Effector memory CD4-positive, alpha-beta T cell (primary cell): Measurements from ENCODE around the gene PLBD2.

Experiments
- DNase-seq, 3 donors: peaks; one replicate each; pipeline ENCODE4 v3.0.0-alpha.2; 2020
- H3K27ac ChIP-seq: 2 replicates; pipeline ENCODE4 v1.7.0; 2013; ENCODE audit warnings: mild to moderate bottlenecking, low read length, moderate library complexity; ENCODE audit not compliant: insufficient read depth, poor library complexity, severe bottlenecking
- H3K27me3 ChIP-seq: replicated peaks from 2 replicates; pipeline ENCODE4 v1.7.0; 2013; ENCODE audit warnings: mild to moderate bottlenecking, low read length; ENCODE audit not compliant: insufficient read depth, control insufficient read depth, poor library complexity, severe bottlenecking
- H3K36me3 ChIP-seq: 2 replicates; pipeline ENCODE4 v1.7.0; 2013; ENCODE audit warnings: mild to moderate bottlenecking, low read length, moderate library complexity; ENCODE audit not compliant: control insufficient read depth, insufficient read depth
- H3K4me1 ChIP-seq: 2 replicates; pipeline ENCODE4 v1.7.0; 2013; ENCODE audit warnings: low read length, mild to moderate bottlenecking; ENCODE audit not compliant: control insufficient read depth, insufficient read depth, poor library complexity, severe bottlenecking
- H3K4me3 ChIP-seq: 2 replicates; pipeline ENCODE4 v1.7.0; 2013; ENCODE audit warnings: low read length, low read depth, mild to moderate bottlenecking; ENCODE audit not compliant: insufficient read depth, poor library complexity, severe bottlenecking
- H3K9me3 ChIP-seq: 2 replicates; pipeline ENCODE4 v1.7.0; 2013; ENCODE audit warnings: mild to moderate bottlenecking, low read length, moderate library complexity; ENCODE audit not compliant: control insufficient read depth

PLBD2 gene

DNA sequence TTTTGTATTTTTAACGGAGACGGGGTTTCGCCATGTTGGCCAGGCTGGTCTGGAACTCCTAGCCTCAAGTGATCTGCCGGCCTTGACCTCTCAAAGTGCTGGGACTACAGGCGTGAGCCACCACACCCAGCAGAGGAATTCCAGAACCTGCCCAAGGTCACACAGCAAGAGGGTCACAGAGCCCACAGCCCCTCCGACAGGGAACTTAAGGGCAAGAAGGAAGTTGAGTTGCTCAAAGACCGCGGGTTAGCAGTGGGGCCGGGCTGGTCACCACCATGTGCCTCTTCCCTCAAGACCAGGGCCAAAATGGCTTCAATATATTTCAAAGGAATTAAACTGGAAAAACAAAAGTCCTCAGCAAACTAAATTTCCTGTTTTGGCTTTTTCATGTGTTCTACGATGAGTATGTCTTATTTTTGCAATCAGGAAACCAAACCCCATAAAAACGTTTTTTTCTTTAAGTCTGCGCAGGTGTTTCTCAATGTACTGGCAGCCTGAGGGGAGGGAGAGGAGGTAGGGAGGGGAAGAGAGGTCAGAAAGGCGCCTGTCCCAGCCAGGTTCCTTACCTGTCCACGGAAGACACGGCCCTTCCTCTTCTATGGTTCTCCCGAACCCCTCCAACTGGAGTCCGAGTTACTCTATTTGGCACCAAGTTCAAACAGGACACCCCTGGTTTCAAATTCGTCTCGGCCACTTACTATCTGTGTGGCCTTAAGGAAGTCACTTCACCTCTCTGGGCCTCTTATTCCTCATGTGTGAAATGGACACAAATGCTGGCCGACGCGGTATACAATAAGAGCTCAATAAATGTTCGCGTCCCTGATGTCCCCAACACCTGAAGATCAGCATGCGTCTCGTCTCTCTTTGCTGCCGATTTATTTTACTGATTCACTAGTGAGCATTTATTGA lies 24.3 kb upstream of the PLBD2 start:
- H3K27ac ChIP-seq = peak overlapping the region; percentile 53

DNA sequence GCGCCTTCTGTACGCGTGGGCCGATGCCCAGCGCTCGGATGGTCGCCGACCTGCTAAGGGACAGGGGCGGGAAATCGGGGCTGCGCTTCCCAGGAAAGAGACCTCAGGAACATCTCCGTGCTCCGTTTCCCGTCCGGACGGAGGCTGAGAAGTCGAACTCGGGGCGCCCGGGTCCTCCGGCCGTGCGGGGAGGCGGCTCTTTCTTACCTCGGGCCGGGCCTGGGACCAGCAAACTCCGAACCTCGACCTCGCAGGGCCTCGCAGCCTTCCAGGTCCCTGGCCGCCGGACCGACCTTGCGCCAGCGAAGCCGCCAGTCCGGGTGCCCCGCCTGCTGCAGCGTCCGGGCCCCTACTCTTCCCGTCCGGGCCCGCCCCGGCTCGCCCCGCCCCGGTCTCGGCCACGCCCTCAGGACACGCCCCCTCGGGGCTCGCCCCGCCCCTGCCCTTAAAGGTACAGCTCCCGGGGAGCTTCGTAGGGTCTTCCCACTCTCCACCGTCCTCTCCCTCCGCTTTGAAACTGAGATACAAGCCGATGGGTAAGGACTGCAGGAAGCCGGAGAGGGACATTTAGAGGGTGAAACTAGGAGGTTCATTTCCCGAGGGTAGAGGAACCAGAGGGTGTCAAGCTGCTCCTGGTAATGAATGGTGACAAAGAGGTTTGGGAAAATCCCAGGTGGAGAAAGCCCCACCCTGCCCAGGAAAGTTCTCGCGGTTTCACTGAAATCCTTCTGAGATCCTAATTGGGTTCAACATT lies 23.4 kb upstream of the PLBD2 start, which contains the start of gene SLC8B1:
Gene SLC8B1, minus strand, starts transcription at position 324 of the 754 bp plus-strand sequence. CDS start 2,231 bp downstream, outside the sequence.
- H3K9me3 ChIP-seq = no peaks in the 10 kb centered on the region
- no peaks in the 10 kb centered on the region for H3K27me3 ChIP-seq
- DNase-seq = peak; percentile 74 to 79 (median 77)
- peaks cover 8% of the 10 kb centered on the region for H3K4me1 ChIP-seq
- H3K27ac ChIP-seq = peak within 1 kb of the TSS; percentile 53
- peaks cover 12% of the 10 kb centered on the region for H3K36me3 ChIP-seq
- peak within 1 kb of the TSS; percentile 88 for H3K4me3 ChIP-seq

More for the DNA sequence above, 24.3 kb upstream of the PLBD2 start:
- Histone ChIP-seq H3K4me1 (peaks cover 11% of the 10 kb centered on the region), H3K4me3 (peak overlapping the region; percentile 88), H3K9me3 (no peaks in the 10 kb centered on the region), H3K36me3 (peaks cover 19% of the 10 kb centered on the region), H3K27me3 (no peaks in the 10 kb centered on the region)
- no peak for DNase-seq

DNA sequence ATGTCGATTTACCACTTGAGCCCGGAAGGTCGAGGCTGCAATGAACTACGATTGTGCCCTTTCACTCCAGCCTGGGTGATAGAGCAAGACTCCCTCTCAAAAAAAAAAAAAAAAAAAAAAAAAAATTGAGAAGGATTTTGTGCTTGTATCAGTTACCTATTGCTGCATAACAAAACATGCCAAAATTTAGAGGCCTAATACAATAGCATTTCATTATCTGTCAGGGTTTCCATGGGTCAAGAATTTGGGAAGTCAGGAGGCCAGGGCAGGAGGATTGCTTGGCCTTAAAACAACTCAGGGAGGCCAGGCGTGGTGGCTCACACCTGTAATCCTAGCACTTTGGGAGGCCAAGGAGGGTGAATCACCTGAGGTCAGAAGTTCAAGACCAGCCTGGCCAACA lies 18.8 kb upstream of the PLBD2 start:
- H3K4me1 ChIP-seq = no peaks in the 10 kb centered on the region
- no peak overlapping the region for H3K4me3 ChIP-seq
- DNase-seq = no peak
- H3K9me3 ChIP-seq = no peaks in the 10 kb centered on the region
- H3K27me3 ChIP-seq = no peaks in the 10 kb centered on the region
- no peak overlapping the region for H3K27ac ChIP-seq
- H3K36me3 ChIP-seq = no peaks in the 10 kb centered on the region

DNA sequence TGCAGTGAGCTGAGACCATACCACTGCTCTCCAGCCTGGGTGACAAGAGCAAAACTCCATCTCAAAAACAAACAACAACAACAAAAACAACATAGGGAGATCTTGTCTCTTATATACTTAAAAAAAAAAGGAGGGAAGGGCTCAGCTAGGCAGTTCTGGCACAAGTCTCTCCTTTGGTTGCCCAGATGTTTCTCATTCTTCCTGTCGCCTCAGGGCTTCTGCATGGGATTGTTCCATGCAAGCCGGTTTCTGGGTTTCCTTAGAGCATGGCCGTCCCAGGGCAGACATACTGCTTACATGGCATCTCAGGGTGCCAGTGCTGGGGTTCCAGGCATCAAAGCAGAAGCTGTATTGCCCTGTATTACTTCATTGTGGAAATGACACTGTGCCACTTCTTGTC lies 18.3 kb upstream of the PLBD2 start:
- H3K9me3 ChIP-seq = no peaks in the 10 kb centered on the region
- H3K4me3 ChIP-seq = no peak overlapping the region
- no peaks in the 10 kb centered on the region for H3K4me1 ChIP-seq
- H3K27me3 ChIP-seq = no peaks in the 10 kb centered on the region
- H3K36me3 ChIP-seq = no peaks in the 10 kb centered on the region
- no peak overlapping the region for H3K27ac ChIP-seq
- no peak for DNase-seq

DNA sequence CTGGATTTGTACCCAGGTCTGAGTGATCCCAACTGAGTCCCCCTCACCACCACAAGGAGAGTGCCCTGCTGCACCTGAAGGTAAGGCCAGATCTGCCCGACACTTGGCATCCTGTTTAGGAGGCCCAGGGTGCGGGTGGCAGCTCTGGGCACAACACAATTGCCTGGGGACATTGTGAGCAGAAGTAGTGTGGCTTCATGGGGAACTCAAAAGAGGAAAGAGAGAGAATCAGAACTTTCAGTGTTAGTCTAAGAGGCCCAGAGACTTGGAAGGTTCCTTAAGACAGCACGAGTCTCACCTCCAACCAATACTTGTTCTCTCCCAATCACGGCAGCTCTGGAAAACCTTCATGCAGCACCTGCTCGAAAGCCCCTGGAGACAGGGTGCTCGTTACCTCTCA lies 16.9 kb upstream of the PLBD2 start:
- no peaks in the 10 kb centered on the region for H3K36me3 ChIP-seq
- H3K27ac ChIP-seq = no peak overlapping the region
- H3K4me1 ChIP-seq = no peaks in the 10 kb centered on the region
- no peak overlapping the region for H3K4me3 ChIP-seq
- DNase-seq = no peak
- H3K9me3 ChIP-seq = no peaks in the 10 kb centered on the region
- no peaks in the 10 kb centered on the region for H3K27me3 ChIP-seq

DNA sequence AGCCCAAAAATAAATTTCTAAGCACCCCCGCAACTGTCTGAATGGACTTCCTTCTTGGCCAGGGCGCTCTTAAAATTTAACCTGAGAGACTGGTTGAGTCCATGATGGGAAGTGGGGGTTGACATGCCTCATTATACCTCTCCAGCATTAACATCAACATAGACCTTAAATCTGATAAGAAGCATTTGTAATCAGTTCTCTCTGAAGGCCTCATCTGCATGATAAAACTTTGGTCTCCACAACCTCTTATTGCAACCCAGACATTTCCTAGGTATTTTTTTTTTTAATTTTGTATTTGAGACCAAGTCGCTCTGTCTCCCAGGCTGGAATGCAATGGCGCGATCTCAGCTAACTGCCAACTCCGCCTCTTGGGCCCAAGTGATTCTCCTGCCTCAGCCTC lies 13.1 kb upstream of the PLBD2 start:
- Histone ChIP-seq H3K36me3 (no peaks in the 10 kb centered on the region), H3K27ac (no peak overlapping the region), H3K4me3 (no peak overlapping the region), H3K4me1 (no peaks in the 10 kb centered on the region), H3K9me3 (no peaks in the 10 kb centered on the region), H3K27me3 (no peaks in the 10 kb centered on the region)
- no peak for DNase-seq

DNA sequence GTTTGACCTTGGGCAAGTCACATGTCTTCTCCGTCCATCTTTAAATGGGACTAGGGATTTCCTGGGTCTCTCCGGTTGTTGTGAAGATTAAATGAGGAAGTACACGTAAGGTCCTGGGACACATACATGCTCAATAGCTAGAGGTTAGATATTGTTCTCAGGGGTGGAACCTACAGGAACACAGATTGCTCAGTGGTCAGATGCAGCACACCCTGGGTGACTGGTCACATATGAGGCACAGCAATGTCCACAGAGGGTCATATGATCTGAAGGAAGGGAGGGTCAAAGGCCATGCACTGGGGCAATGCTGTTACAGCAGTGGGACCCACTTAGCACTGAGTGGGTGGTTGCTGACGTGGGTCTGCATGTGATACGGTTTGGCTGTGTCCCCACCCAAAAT lies 12.0 kb upstream of the PLBD2 start:
- Histone ChIP-seq H3K4me3 (no peak overlapping the region), H3K36me3 (no peaks in the 10 kb centered on the region), H3K9me3 (no peaks in the 10 kb centered on the region), H3K27ac (no peak overlapping the region), H3K27me3 (no peaks in the 10 kb centered on the region), H3K4me1 (no peaks in the 10 kb centered on the region)
- DNase-seq = no peak

DNA sequence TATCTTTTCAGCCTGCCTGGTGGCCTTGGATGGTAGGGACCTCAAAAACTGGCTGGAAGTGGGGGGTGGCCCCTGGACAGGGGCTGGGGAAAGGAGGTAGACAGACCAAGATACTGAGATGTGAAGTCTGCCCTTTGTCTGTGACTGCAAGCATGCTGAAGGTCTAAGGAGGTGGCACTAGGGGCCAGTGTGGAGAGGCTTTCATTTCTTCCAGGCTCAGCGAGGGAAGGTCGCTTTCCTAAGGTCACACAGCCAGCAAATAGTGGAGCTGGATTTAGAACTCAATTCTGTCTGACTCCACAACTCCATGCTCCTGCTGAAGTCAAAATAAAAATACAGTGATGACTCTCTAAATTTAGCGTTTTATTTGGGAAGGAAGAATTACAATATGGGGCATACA lies 11.3 kb upstream of the PLBD2 start:
- H3K4me3 ChIP-seq = no peak overlapping the region
- H3K36me3 ChIP-seq = no peaks in the 10 kb centered on the region
- no peak overlapping the region for H3K27ac ChIP-seq
- DNase-seq = no peak
- no peaks in the 10 kb centered on the region for H3K27me3 ChIP-seq
- H3K4me1 ChIP-seq = no peaks in the 10 kb centered on the region
- H3K9me3 ChIP-seq = no peaks in the 10 kb centered on the region

DNA sequence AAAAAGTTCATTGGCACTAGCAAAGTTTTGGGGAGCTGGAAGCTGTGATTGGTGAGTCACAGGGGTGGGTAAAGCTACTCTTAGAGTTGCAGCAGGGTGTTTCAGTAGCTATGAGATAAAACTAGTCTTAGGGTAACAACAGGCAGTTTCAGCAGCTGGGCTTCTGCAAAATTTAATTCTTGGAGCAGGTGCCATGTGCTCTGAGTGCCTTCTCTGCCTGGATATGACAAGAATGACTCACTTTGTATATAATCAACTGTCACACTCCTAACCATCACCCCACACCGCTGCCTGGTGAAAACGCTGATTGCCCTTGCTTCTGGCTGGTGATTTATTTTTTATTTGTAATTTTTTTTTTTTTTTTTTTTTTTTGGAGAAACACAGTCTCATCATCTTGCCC lies 10.5 kb upstream of the PLBD2 start:
- H3K9me3 ChIP-seq = no peaks in the 10 kb centered on the region
- no peak overlapping the region for H3K27ac ChIP-seq
- H3K36me3 ChIP-seq = no peaks in the 10 kb centered on the region
- no peak for DNase-seq
- H3K4me3 ChIP-seq = no peak overlapping the region
- no peaks in the 10 kb centered on the region for H3K4me1 ChIP-seq
- no peaks in the 10 kb centered on the region for H3K27me3 ChIP-seq
